SK-N-SH treated with all-trans-retinoic acid at 6 μM for 48 hours (cell line): ENCODE measurements around the gene BMPR1B.

Experiments
- ATAC-seq: fragments of 200-7000 bp; cut with Tn5 transposase; 3 replicates; pipeline ENCODE4 v1.9.1; 2020; ENCODE audit warnings: mild to moderate bottlenecking, moderate library complexity
- BACH2 ChIP-seq: fragments of 250-450 bp; sonication (Bioruptor Pico); IDR thresholded peaks from 2 replicates; pipeline ENCODE4 v1.9.0; 2021; ENCODE audit warnings: mild to moderate bottlenecking, borderline replicate concordance
- CSDC2 ChIP-seq: fragments of 250-450 bp; sonication (Bioruptor Pico); IDR thresholded peaks from 2 replicates; pipeline ENCODE4 v1.5.0; 2020; ENCODE audit warnings: mild to moderate bottlenecking, moderate library complexity
- CSRNP3 ChIP-seq: fragments of 250-450 bp; sonication (Bioruptor Pico); IDR thresholded peaks from 2 replicates; pipeline ENCODE4 v1.5.1; 2021; ENCODE audit warnings: mild to moderate bottlenecking, moderate library complexity
- ESRRG ChIP-seq: fragments of 250-450 bp; sonication (Bioruptor Pico); IDR thresholded peaks from 2 replicates; pipeline ENCODE4 v1.6.1; 2021; ENCODE audit warnings: mild to moderate bottlenecking
- GLIS3 ChIP-seq: fragments of 250-450 bp; sonication (Bioruptor Pico); IDR thresholded peaks from 2 replicates; pipeline ENCODE4 v1.5.0; 2020; ENCODE audit warnings: mild to moderate bottlenecking, moderate library complexity
- ISL1 ChIP-seq: fragments of 250-450 bp; sonication (Bioruptor Pico); IDR thresholded peaks from 2 replicates; pipeline ENCODE4 v2.1.2; 2022; ENCODE audit warnings: mild to moderate bottlenecking, moderate library complexity
- OSR1 ChIP-seq: fragments of 250-450 bp; sonication (Bioruptor Pico); IDR thresholded peaks from 2 replicates; pipeline ENCODE4 v1.8.0; 2022; ENCODE audit warnings: moderate library complexity, mild to moderate bottlenecking, inconsistent platforms
- POU6F1 ChIP-seq: fragments of 250-450 bp; sonication (Bioruptor Pico); IDR thresholded peaks from 2 replicates; pipeline ENCODE4 v1.8.0; 2021; ENCODE audit warnings: low read depth, mild to moderate bottlenecking, moderate library complexity, borderline replicate concordance
- PPARA ChIP-seq: fragments of 250-450 bp; sonication (Bioruptor Pico); IDR thresholded peaks from 2 replicates; pipeline ENCODE4 v1.5.0; 2020; ENCODE audit warnings: mild to moderate bottlenecking, borderline replicate concordance
- TCF4 ChIP-seq: fragments of 250-450 bp; sonication (Bioruptor Pico); IDR thresholded peaks from 2 replicates; pipeline ENCODE4 v1.8.0; 2021; ENCODE audit warnings: mild to moderate bottlenecking, moderate library complexity, borderline replicate concordance
- TOX ChIP-seq: fragments of 250-450 bp; sonication (Bioruptor Pico); IDR thresholded peaks from 2 replicates; pipeline ENCODE4 v1.8.0; 2021; ENCODE audit warnings: mild to moderate bottlenecking, moderate library complexity, borderline replicate concordance
- ZC3H10 ChIP-seq: fragments of 250-450 bp; sonication (Bioruptor Pico); IDR thresholded peaks from 2 replicates; pipeline ENCODE4 v1.5.1; 2021; ENCODE audit warnings: mild to moderate bottlenecking, moderate library complexity
- ZNF565 ChIP-seq: fragments of 450-650 bp; formaldehyde crosslinking; conservative IDR thresholded peaks from 2 replicates; pipeline ENCODE4 v1.5.0; 2020; ENCODE audit warnings: low read depth, mild to moderate bottlenecking, moderate library complexity
- ZNF70 ChIP-seq: fragments of 450-650 bp; formaldehyde crosslinking; IDR thresholded peaks from 2 replicates; pipeline ENCODE4 v1.5.0; 2020; ENCODE audit warnings: mild to moderate bottlenecking, moderate library complexity
- ZNF8 ChIP-seq: fragments of 450-650 bp; formaldehyde crosslinking; IDR thresholded peaks from 2 replicates; pipeline ENCODE4 v1.5.0; 2020; ENCODE audit warnings: mild to moderate bottlenecking, moderate library complexity
- TF ChIP-seq, protein P1 (sequence below): fragments of 250-450 bp; sonication (Bioruptor Pico); IDR thresholded peaks from 2 replicates; pipeline ENCODE4 v1.5.1; 2020; ENCODE audit warnings: low read depth, mild to moderate bottlenecking, moderate library complexity
- TF ChIP-seq, protein P2 (sequence below): fragments of 250-450 bp; sonication (Bioruptor Pico); IDR thresholded peaks from 2 replicates; pipeline ENCODE4 v1.8.0; 2020; ENCODE audit warnings: mild to moderate bottlenecking, moderate library complexity, borderline replicate concordance
- TF ChIP-seq, protein P3 (sequence below): fragments of 250-450 bp; sonication (Bioruptor Pico); IDR thresholded peaks from 2 replicates; pipeline ENCODE4 v1.5.0; 2020; ENCODE audit warnings: mild to moderate bottlenecking, moderate library complexity

BMPR1B gene

DNA sequence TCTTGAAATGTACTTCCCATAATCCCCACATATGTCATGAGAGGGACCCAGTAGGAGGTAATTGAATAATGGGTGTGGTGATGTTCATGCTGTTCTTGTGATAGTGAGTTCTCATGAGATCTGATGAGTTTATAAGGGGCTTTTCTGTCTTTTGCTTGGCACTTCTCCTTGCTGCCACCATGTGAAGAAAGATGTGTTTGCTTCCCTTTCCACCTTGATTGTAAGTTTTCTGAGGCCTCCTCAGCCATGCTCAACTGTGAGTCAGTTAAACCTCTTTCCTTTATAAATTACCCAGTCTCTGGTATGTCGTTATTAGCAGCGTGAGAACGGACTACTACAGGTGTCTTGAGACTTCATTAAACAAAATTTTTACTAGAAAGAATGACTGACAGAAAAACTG, 323.2 kb downstream of the BMPR1B start:
- no peak for ATAC-seq
- TF ChIP-seq ZNF70 (CRISPR knock-in tag) (no peak), ESRRG (CRISPR knock-in tag) (no peak), ISL1 (CRISPR knock-in tag) (no peak), TCF4 (CRISPR knock-in tag) (no peak), BACH2 (CRISPR knock-in tag) (no peak)

DNA sequence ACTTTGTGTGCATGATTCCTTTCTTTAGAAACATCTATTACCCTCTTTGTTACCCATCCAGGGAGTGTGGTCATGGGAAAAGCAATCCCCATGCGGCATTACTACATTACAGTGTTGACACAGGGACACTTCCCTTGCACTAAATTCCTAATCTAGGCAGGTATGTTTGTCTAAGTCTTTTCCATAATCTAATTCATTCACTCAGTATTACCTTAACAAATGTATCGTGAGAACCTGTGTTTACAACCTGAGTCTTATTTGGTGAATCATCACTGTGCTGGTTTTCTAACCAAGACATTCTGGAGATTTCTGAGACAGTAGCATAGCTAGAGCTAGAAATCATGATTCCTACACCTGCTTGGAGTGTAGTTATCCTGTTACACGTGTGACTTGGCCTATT, 326.8 kb downstream of the BMPR1B start:
- TF ChIP-seq PPARA (CRISPR knock-in tag): no peak
- no peak for TF ChIP-seq ZNF70 (CRISPR knock-in tag)
- no peak for TF ChIP-seq POU6F1 (CRISPR knock-in tag)
- TF ChIP-seq ZC3H10 (CRISPR knock-in tag): no peak
- TF ChIP-seq ZNF565 (CRISPR knock-in tag): no peak
- TF ChIP-seq, protein P1, sequence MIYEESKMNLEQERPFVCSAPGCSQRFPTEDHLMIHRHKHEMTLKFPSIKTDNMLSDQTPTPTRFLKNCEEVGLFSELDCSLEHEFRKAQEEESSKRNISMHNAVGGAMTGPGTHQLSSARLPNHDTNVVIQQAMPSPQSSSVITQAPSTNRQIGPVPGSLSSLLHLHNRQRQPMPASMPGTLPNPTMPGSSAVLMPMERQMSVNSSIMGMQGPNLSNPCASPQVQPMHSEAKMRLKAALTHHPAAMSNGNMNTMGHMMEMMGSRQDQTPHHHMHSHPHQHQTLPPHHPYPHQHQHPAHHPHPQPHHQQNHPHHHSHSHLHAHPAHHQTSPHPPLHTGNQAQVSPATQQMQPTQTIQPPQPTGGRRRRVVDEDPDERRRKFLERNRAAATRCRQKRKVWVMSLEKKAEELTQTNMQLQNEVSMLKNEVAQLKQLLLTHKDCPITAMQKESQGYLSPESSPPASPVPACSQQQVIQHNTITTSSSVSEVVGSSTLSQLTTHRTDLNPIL: no peak
- TF ChIP-seq GLIS3 (CRISPR knock-in tag): no peak
- TF ChIP-seq, protein P2, sequence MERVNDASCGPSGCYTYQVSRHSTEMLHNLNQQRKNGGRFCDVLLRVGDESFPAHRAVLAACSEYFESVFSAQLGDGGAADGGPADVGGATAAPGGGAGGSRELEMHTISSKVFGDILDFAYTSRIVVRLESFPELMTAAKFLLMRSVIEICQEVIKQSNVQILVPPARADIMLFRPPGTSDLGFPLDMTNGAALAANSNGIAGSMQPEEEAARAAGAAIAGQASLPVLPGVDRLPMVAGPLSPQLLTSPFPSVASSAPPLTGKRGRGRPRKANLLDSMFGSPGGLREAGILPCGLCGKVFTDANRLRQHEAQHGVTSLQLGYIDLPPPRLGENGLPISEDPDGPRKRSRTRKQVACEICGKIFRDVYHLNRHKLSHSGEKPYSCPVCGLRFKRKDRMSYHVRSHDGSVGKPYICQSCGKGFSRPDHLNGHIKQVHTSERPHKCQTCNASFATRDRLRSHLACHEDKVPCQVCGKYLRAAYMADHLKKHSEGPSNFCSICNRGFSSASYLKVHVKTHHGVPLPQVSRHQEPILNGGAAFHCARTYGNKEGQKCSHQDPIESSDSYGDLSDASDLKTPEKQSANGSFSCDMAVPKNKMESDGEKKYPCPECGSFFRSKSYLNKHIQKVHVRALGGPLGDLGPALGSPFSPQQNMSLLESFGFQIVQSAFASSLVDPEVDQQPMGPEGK (CRISPR knock-in tag): no peak
- no peak for TF ChIP-seq ZNF8
- TF ChIP-seq, protein P3, sequence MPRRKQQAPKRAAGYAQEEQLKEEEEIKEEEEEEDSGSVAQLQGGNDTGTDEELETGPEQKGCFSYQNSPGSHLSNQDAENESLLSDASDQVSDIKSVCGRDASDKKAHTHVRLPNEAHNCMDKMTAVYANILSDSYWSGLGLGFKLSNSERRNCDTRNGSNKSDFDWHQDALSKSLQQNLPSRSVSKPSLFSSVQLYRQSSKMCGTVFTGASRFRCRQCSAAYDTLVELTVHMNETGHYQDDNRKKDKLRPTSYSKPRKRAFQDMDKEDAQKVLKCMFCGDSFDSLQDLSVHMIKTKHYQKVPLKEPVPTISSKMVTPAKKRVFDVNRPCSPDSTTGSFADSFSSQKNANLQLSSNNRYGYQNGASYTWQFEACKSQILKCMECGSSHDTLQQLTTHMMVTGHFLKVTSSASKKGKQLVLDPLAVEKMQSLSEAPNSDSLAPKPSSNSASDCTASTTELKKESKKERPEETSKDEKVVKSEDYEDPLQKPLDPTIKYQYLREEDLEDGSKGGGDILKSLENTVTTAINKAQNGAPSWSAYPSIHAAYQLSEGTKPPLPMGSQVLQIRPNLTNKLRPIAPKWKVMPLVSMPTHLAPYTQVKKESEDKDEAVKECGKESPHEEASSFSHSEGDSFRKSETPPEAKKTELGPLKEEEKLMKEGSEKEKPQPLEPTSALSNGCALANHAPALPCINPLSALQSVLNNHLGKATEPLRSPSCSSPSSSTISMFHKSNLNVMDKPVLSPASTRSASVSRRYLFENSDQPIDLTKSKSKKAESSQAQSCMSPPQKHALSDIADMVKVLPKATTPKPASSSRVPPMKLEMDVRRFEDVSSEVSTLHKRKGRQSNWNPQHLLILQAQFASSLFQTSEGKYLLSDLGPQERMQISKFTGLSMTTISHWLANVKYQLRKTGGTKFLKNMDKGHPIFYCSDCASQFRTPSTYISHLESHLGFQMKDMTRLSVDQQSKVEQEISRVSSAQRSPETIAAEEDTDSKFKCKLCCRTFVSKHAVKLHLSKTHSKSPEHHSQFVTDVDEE (CRISPR knock-in tag): no peak
- TF ChIP-seq CSRNP3 (CRISPR knock-in tag): no peak
- TF ChIP-seq BACH2 (CRISPR knock-in tag): no peak
- TF ChIP-seq TCF4 (CRISPR knock-in tag): no peak
- TF ChIP-seq ESRRG (CRISPR knock-in tag): no peak
- no peak for TF ChIP-seq ISL1 (CRISPR knock-in tag)
- no peak for ATAC-seq

DNA sequence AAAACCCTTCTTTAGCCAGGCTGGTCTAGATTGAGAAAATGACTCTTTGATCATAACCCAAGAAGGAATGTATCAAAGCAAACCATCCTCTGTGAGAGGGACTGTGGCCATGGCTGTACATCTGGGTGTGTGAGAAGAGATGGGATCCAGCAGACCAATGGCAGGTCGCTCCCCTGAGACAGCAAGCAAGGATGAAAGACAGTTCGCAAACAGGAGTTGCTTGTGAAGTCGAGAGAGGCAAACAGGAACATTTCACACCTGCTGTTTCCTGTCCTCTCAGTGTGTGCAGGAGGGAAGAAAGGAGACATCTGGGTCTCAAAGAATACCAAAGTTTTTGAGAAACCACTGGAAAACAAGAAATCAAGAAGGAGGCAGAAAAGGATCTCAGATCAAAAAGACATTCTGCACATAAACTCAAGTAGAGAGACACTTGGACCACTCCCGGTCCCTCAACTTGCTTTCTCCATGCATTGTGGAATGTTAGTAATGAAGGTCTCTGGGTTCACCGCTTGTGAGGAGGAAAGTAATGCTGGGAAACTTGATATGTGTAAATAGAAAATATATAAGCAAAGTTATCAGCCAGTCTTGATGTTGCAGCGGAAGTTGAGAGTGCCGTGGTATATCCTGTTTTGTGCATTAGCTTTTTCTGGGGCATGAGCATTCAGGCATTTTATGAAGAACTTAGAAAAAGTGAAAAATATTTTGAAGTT, 327.5 kb downstream of the BMPR1B start:
- no peak for TF ChIP-seq BACH2 (CRISPR knock-in tag)
- no peak for TF ChIP-seq CSDC2 (CRISPR knock-in tag)
- TF ChIP-seq ZNF70 (CRISPR knock-in tag): no peak
- TF ChIP-seq, protein P2 (CRISPR knock-in tag): no peak
- no peak for TF ChIP-seq TCF4 (CRISPR knock-in tag)
- TF ChIP-seq POU6F1 (CRISPR knock-in tag): no peak
- no peak for TF ChIP-seq PPARA (CRISPR knock-in tag)
- TF ChIP-seq ZC3H10 (CRISPR knock-in tag): no peak
- no peak for TF ChIP-seq ISL1 (CRISPR knock-in tag)
- TF ChIP-seq GLIS3 (CRISPR knock-in tag): no peak
- TF ChIP-seq TOX (CRISPR knock-in tag): no peak
- TF ChIP-seq OSR1 (CRISPR knock-in tag): no peak
- TF ChIP-seq CSRNP3 (CRISPR knock-in tag): no peak
- no peak for TF ChIP-seq ZNF565 (CRISPR knock-in tag)
- no peak for TF ChIP-seq ESRRG (CRISPR knock-in tag)
- TF ChIP-seq, all 23 proteins: peak for 0
- ATAC-seq: no peak
